HepG2 (cell line): Measurements from ENCODE around the gene CFD. TPM values are rescaled to one million over a fixed set of nuclear protein-coding genes. Genes with fewer than 3 reads are reported as not detected.
"Not testable (repeated sequence)": the region's sequence is repeated elsewhere in the genome, so short reads cannot be mapped to it uniquely, and the experiment has no call there.

Source experiments
- ATAC-seq: fragments of 200-7000 bp; cut with Tn5 transposase; 3 replicates; pipeline ENCODE4 v1.9.1; 2020; ENCODE audit warnings: mild to moderate bottlenecking, moderate library complexity
- BruUV-seq: library from RNA; stranded (reverse); fragments of 400-500 nt; replicated peaks from 2 replicates; lab custom pipeline; 2021; lab: Mats Ljungman, UMichigan
- CTCF ChIA-PET: fragments of 300-600 bp; formaldehyde crosslinking; extraction: SDS; loops from one replicate; lab custom pipeline; 2021; ENCODE audit warnings: low total read pairs, inconsistent platforms, low intra/inter-chr PET ratio; lab: Yijun Ruan, JAX
- POLR2A ChIA-PET: fragments of 350-600 bp; sonication (Branson Sonifier 250); formaldehyde crosslinking; loops from one replicate; lab custom pipeline; 2020; ENCODE audit warnings: antibody characterized with exemption, inconsistent platforms; lab: Yijun Ruan, JAX
- DNase-seq: peaks from one replicate; pipeline ENCODE4 v3.0.0-alpha.2; 2015; ENCODE audit warnings: low spot score
- FAIRE-seq: peaks from 3 replicates; lab custom pipeline; 2011; peaks lifted over from hg19 to GRCh38; lab: Jason Lieb, UNC
- H2AFZ ChIP-seq: one replicate; pipeline ENCODE4 v1.6.1; 2011; ENCODE audit warnings: low read length, inconsistent platforms
- H3K27ac ChIP-seq: fragments of 300-600 bp; 3 replicates; pipeline ENCODE4 v1.8.0; 2011; ENCODE audit warnings: mixed run types, mild to moderate bottlenecking, mixed read lengths, low read length, inconsistent platforms; ENCODE audit not compliant: insufficient read depth; ENCODE audit errors: extremely low read length
- H3K27me3 ChIP-seq, 2 experiments: fragments of 200-600 bp in 1 of 2; 2 replicates in 1 of 2; 3 replicates in 1 of 2; pipeline versions ENCODE4 v1.6.0 to v1.8.0; 2011; ENCODE audit warnings: low read length in 2 of 2, mild to moderate bottlenecking in 2 of 2, moderate library complexity in 2 of 2, inconsistent platforms in 1 of 2; ENCODE audit not compliant: insufficient read depth in 2 of 2, control insufficient read depth in 1 of 2
- H3K36me3 ChIP-seq, 2 experiments: fragments of 200-600 bp in 1 of 2; replicated peaks in 1 of 2; 2 replicates in 1 of 2; 3 replicates in 1 of 2; pipeline versions ENCODE4 v1.5.1 to v1.8.0; 2011; ENCODE audit warnings: low read length in 2 of 2, inconsistent platforms in 1 of 2; ENCODE audit not compliant: insufficient read depth in 2 of 2, control insufficient read depth in 1 of 2
- H3K4me1 ChIP-seq: 2 replicates; pipeline ENCODE4 v1.5.1; 2012; ENCODE audit warnings: low read length, inconsistent platforms; ENCODE audit not compliant: insufficient read depth
- H3K4me2 ChIP-seq: 2 replicates; pipeline ENCODE4 v1.6.0; 2011; ENCODE audit warnings: low read depth, low read length, inconsistent platforms
- H3K4me3 ChIP-seq, 3 experiments: fragments of 200-600 bp in 1 of 3; sonication (generic), shearing (Covaris generic) in 1 of 3; replicated peaks in 1 of 3; 2 replicates each; pipeline ENCODE4 v1.5.1; 2011 to 2016; ENCODE audit warnings: low read length in 3 of 3, inconsistent platforms in 2 of 3, low read depth in 2 of 3, mild to moderate bottlenecking in 2 of 3, control low read depth in 1 of 3, mixed read lengths in 1 of 3; ENCODE audit not compliant: insufficient read depth in 1 of 3
- H3K79me2 ChIP-seq: one replicate; pipeline ENCODE4 v1.6.1; 2011; ENCODE audit warnings: low read length, inconsistent platforms; ENCODE audit not compliant: insufficient read depth
- H3K9ac ChIP-seq: 2 replicates; pipeline ENCODE4 v1.6.0; 2011; ENCODE audit warnings: mild to moderate bottlenecking, low read depth, low read length, inconsistent platforms; ENCODE audit not compliant: insufficient read depth
- H3K9me3 ChIP-seq: 2 replicates; pipeline ENCODE4 v1.5.1; 2012; ENCODE audit warnings: mild to moderate bottlenecking, low read length
- H4K20me1 ChIP-seq: 2 replicates; pipeline ENCODE4 v1.6.0; 2011; ENCODE audit warnings: inconsistent platforms, mild to moderate bottlenecking, low read length, moderate library complexity; ENCODE audit not compliant: insufficient read depth
- AGO2 ChIP-seq: fragments of 200-400 bp; formaldehyde crosslinking; optimal IDR thresholded peaks from 2 replicates; pipeline ENCODE3; 2017; ENCODE audit warnings: mild to moderate bottlenecking, low read depth, low read length, moderate library complexity
- HNRNPL ChIP-seq: fragments of 200-400 bp; formaldehyde crosslinking; IDR thresholded peaks from 2 replicates; pipeline ENCODE4 v1.6.1; 2017; ENCODE audit warnings: mild to moderate bottlenecking, low read depth, low read length
- PCBP1 ChIP-seq: fragments of 200-400 bp; formaldehyde crosslinking; IDR thresholded peaks from 2 replicates; pipeline ENCODE4 v1.6.1; 2017; ENCODE audit warnings: mild to moderate bottlenecking, low read depth, low read length, borderline replicate concordance
- POLR2A ChIP-seq, 2 experiments: IDR thresholded peaks; 2 replicates each; pipeline ENCODE4 v1.6.1; 2011; ENCODE audit warnings: low read depth in 2 of 2, low read length in 2 of 2, mild to moderate bottlenecking in 1 of 2, moderate library complexity in 1 of 2; ENCODE audit not compliant: insufficient read depth in 1 of 2
- RBFOX2 ChIP-seq: fragments of 200-400 bp; formaldehyde crosslinking; IDR thresholded peaks from 2 replicates; pipeline ENCODE4 v1.6.1; 2017; ENCODE audit warnings: low read depth, mild to moderate bottlenecking, low read length
- WGBS: methylation state at CpG from one replicate; pipeline ENCODE4 v1.1.6; 2017; ENCODE audit warnings: low lambda C conversion rate; 5-methylcytosine and 5-hydroxymethylcytosine counted together
- in situ Hi-C: cut with HindIII; loops from 2 replicates; pipeline ENCODE4 v1.10.0; 2017; ENCODE audit warnings: low pct_unique_long_range_greater_than_20kb; ENCODE audit not compliant: extremely low pct_ligation_motif_present
- intact Hi-C: fragments of 100-400 bp; cut with micrococcal nuclease; formaldehyde crosslinking; loops from one replicate; pipeline ENCODE4 v1.10.0; 2022; ENCODE audit not compliant: unreplicated experiment
- polyA plus RNA-seq, 8 experiments: library from polyadenylated mRNA; depleted of rRNA in 3 of 8; stranded (reverse) in 7 of 8; unstranded in 1 of 8; fragments of >200 nt; fragmentation: Illumina TruSeq in 4 of 8; extraction: Trizol in 4 of 8; gene quantifications; 2 replicates each; pipeline versions ENCODE4 v1.2.1 to v1.2.3, GENCODE V29; 2011 to 2016; ENCODE audit warnings: low read depth in 4 of 8, missing spikeins in 1 of 8, mixed read lengths in 1 of 8; ENCODE audit not compliant: insufficient read depth in 1 of 8
- total RNA-seq, 5 experiments: library from RNA; depleted of rRNA; stranded (reverse); fragments of >200 nt; fragmentation: Illumina TruSeq; extraction: Trizol; gene quantifications; 2 replicates each; pipeline ENCODE4 v1.2.3, GENCODE V29; 2016; ENCODE audit warnings: low read depth in 1 of 5

CFD gene
- total and polyA plus RNA-seq, 2 of the 13 experiments (the other 11 are each of a cell fraction or from before 2014, with no cell fraction given): 2.3 to 4.6 TPM

DNA sequence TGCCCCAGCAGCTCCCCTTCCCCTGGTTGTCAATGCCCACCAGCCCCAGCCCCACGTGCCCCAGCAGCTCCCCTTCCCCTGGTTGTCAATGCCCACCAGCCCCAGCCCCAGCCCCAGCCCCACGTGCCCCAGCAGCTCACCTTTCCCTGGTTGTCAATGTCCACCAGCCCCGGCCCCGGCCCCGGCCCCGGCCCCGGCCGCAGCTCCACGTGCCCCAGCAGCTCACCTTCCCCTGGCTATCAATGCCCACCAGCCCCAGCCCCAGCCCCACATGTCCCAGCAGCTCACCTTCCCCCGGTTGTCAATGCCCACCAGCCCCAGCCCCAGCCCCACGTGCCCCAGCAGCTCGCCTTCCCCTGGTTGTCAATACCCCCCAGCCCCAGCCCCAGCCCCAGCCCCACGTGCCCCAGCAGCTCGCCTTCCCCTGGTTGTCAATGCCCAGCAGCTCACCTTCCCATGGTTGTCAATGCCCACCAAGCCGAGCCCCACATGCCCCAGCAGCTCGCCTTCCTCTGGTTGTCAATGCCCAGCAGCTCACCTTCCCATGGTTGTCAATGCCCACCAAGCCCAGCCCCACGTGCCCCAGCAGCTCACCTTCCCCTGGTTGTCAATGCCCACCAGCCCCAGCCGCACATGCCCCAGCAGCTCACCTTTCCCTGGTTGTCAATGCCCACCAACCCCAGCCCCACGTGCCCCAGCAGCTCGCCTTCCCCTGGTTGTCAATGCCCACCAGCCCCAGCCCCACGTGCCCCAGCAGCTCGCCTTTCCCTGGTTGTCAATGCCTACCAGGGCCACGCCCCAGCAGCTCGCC lies 19.5 kb downstream of the CFD start:
- H4K20me1 ChIP-seq, intact Hi-C loops, H3K9me3 ChIP-seq, H3K4me2 ChIP-seq, DNase-seq, FAIRE-seq, H3K27ac ChIP-seq, CTCF ChIA-PET, BruUV-seq, ATAC-seq: not testable (repeated sequence)
- POLR2A ChIA-PET: interaction anchor here (0.9 to 1.6 kb wide), 2 partner anchors 14 to 29 kb away, joined by 3 read pairs; partner anchors contain the start of genes MED16 and RNU6-9
- WGBS: 85% methylated on average over 24 of the region's 24 CpGs
- TF ChIP-seq HNRNPL: 0 out of 2 replicates have a peak, but pooled peaks have one; percentile 31
- TF ChIP-seq, all 625 proteins: peak for 1; not testable (repeated sequence) for 624
- H3K36me3 ChIP-seq: peaks cover 12 to 16% of the 10 kb centered on the region in 2 experiments; a peak in 4 of 5 replicates
- H3K4me1 ChIP-seq, H2AFZ ChIP-seq, in situ Hi-C loops, H3K4me3 ChIP-seq, H3K9ac ChIP-seq, H3K79me2 ChIP-seq, H3K27me3 ChIP-seq: not testable (repeated sequence)

DNA sequence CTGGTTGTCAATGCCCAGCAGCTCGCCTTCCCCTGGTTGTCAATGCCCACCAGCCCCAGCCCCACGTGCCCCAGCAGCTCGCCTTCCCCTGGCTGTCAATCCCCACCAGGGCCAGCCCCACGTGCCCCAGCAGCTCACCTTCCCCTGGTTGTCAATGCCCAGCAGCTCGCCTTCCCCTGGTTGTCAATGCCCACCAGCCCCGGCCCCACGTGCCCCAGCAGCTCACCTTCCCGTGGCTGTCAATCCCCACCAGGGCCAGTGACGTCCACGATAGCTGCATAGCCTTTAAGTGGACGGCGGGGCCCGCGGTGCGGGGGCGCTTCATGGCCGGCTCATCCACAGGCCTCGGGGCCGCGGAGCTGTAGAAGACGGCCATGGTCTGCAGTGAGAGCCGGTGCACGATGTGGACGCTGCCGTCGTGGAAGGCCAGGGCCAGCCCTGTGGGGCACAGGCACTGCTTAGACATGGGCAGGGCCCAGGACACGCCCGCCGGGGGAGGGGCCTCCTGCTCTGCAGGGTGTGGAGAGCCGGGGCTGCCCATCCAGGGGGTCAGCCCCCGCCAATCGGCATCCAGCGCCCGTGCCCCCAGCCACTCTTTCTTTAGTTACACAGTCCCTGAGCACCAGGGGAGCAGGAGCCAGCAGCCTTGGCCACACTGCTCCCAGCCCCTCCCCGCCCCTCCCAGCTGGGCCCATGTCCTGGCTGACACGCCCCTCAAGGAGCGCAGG lies 20.4 kb downstream of the CFD start:
- ChIA-PET CTCF (no interaction called here), POLR2A (interaction anchor here (0.6 to 1.6 kb wide), 2 partner anchors 13 to 18 kb away, joined by 3 read pairs; partner anchors contain the start of genes MED16 and RNU6-9)

More for the DNA sequence above, 20.4 kb downstream of the CFD start:
- Histone ChIP-seq H3K4me2 (no peak overlapping the region), H3K79me2 (no peaks in the 10 kb centered on the region), H2AFZ (no peak overlapping the region), H3K36me3 (peaks cover 16% of the 10 kb centered on the region in 2 experiments; a peak in 4 of 5 replicates), H4K20me1 (no peaks in the 10 kb centered on the region), H3K9ac (no peak overlapping the region), H3K9me3 (no peaks in the 10 kb centered on the region), H3K27me3 (no peaks in the 10 kb centered on the region), H3K27ac (no peak overlapping the region), H3K4me3 (no peak overlapping the region), H3K4me1 (no peaks in the 10 kb centered on the region)
- in situ Hi-C loops (no loop called here), intact Hi-C loops (no loop called here)
- DNase-seq: no peak
- WGBS: 95% methylated on average over 34 of the region's 37 CpGs
- 0 out of 4 replicates have a peak, but pooled peaks of 1 of the 2 experiments have one; percentile 5 for TF ChIP-seq POLR2A (IDR thresholded peaks at IDR 0.05; ENCODE audit: insufficient read depth in 1 of 2, low read depth in 2 of 2, low read length in 2 of 2)
- 0 out of 2 replicates have a peak, but pooled peaks have one; percentile 2 for TF ChIP-seq HNRNPL
- peak; percentile 58 for TF ChIP-seq AGO2
- no peak for TF ChIP-seq PCBP1
- peak; percentile 27; the same call in 1 of the 2 replicates for TF ChIP-seq RBFOX2
- no peak for FAIRE-seq
- BruUV-seq: no TSS peak
- no peak for ATAC-seq
